GM18498 (cell line): ENCODE results near the gene TOP1.

Experiments used
- ATAC-seq: cut with Tn5 transposase; IDR thresholded peaks from one replicate; pipeline ENCODE4 v1.9.1; 2021; ENCODE audit warnings: mild to moderate bottlenecking, moderate library complexity; ENCODE audit not compliant: unreplicated experiment

The TOP1 gene

GRCh38 chr20:41141153-41141815 lies 112.7 kb downstream of the TOP1 start:
- no peak for ATAC-seq

DNA sequence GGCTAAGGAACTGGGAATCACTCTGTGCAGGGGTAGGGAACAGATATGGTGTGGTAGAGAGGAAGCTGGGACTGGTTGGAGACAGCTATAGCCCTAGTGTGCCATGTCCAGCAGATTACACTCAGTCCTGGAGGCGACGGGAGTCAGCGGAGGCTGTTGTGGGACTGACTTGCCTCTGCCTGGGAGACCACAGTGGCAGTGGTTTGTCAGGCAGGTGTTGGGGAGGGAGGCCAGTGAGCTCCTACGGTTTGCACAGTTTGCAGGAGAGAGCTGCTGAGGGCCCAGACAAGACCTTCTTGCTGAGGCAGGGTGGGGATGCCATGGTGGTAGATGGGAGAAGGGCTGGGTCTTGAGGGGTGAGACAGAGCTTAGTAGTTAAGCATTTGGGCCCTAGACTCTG lies 113.6 kb downstream of the TOP1 start:
- ATAC-seq: no peak

GRCh38 chr20:41142919-41143318 lies 114.3 kb downstream of the TOP1 start:
- peak; percentile 35 for ATAC-seq

DNA sequence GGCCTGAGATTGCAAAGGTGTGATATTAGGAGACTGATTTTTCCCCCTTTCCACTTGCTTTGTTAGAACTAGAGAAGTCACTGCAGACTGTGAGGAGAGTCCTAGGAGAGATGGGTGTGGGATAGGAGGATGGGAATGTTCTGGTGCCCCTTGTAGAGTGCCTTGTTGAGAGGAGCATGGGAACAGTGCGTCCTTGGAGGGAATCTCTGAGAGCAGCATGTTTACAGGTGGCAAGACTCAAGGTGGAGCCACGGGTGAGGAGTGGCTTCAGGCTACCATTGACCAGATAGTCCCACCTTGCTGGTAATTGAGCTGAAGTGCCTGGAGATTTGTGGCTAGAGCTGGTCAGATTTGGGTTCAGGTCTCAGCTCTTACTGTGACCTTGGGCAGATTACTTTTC lies 114.7 kb downstream of the TOP1 start:
- no peak for ATAC-seq

DNA sequence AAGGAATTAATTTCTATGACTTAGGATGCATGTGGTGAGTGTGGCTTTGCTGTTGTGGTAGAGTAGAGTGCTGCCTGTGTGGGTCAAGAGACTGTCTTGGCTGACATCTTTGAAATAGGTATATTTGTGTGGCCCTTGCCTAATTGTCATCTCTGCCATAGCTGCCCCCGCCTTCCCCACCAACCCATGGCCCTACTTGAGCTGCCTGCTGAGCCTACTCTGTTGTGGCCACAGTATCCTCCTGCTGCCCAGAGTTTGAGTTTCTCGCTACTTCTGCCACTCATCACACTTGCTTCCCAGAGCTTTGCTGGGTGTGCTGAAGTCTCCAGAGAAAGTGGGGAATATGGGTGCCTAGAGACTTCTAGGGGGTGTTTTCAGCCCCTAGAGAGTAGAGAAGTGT lies 116.7 kb downstream of the TOP1 start:
- no peak for ATAC-seq

DNA sequence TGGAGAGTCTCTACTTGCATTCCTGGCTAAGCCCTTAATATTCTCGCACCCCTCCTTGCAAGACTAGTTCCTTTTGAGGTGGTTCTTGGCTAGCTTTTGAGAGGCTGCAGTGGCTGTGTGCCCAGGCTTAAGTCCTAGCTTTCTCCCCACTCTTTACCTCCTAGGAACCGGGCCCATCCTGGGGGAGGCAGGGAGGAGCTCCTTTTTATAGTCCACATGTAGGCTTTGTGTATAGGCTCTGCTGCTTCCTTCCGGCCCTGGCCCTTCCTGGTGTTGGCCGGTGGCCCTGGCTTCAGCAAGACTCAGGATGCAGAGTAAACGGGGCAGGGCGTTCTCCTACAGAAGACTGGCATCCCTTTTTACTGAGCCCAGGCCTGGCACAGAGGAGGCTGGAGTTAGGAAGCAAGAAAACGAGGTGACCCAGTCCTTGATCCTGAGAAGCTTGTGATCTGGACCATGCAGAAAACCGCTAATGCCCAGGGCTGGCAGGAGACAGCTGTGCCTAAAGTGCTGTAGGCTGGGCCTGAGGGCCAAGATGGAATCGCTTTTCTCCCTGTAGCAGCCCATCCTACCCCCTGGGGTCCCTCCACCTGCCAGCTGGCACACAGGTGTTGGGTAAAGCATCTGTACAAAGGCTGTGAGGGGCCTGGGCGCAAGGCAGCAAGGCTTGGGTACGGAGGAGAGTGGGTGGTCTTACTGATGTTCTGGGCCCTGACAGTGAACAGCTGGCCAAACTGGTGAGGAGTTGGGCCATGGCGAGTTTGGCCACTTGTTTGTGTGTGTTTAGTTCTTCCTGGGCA lies 117.4 kb downstream of the TOP1 start:
- no peak for ATAC-seq

DNA sequence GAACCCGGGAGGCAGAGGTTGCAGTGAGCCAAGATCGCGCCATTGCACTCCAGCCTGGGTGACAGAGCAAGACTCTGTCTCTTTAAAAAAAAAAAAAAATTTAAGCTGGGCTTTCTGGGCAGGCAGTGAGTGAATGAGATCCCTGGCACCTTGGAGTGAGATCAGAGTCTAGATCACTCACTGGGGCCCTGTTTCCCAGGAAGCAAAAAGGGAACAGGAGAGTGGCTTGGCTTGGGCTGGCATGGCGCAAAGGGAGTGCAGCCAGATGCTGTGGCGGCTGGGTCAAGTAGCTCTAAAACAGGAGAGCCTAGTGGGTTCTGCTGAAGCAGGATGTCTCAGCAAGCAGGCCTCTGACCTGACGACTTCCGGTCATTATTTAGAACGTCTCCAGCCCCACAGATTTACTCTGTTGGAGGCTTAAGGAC lies 119.2 kb downstream of the TOP1 start:
- ATAC-seq: no peak

GRCh38 chr20:41148942-41149341 lies 120.3 kb downstream of the TOP1 start:
- no peak for ATAC-seq

- ATAC-seq: no peak
Observed at GRCh38 chr20:41150664-41151063, 122.0 kb downstream of the TOP1 start.

GRCh38 chr20:41151134-41151869 lies 122.7 kb downstream of the TOP1 start:
- ATAC-seq: no peak

DNA sequence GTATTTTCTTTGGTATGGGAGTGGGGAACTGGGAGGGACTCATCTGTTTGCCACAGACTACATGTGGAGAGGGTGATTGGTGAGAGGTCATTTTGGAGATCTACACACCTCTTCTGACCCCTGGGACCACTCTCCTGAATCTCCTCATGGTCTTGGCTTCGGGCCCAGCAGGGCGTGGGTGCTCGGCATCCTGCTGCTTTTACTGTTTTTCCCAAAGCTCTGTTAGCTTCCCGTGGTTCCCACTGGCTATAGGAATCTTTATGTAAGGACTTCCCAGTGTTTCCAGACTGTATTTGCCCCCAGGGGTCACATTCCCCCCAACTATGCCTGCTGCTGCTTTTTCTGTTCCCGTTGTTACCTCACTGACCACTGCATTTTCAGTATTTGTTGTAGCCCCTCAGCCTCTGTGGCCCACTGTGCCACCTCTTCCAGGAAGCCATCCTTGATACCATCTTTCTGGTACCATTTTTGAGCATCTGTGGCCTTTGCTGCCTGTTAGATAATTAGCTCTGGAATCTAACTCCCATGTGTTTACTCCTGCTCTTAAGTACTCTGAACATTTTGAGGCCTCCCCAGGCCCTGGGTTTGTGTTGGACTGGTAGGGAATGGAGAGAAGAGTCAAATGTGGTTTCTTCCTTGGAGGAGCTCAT lies 123.6 kb downstream of the TOP1 start:
- no peak for ATAC-seq

GRCh38 chr20:41154436-41155176 lies 126.0 kb downstream of the TOP1 start:
- ATAC-seq: no peak

DNA sequence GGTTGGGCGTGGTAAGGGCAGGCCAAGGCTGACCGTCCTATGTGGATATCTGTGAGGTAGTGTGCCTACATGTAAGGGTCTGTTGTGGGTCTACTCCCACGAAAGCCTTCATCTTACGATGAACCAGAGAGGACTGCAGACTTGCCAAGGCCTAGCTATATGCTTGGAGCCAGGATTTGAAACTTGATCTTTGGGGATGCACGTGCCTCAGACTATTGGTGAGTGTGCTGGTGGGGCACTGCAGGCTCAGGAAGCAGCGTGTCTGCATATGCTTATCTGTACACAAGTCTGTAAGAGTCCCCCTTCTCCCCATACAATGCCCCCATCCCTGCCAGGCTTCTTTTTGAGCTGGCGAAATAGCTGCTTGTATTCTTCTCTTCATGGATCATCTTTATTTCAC lies 126.6 kb downstream of the TOP1 start:
- no peak for ATAC-seq

DNA sequence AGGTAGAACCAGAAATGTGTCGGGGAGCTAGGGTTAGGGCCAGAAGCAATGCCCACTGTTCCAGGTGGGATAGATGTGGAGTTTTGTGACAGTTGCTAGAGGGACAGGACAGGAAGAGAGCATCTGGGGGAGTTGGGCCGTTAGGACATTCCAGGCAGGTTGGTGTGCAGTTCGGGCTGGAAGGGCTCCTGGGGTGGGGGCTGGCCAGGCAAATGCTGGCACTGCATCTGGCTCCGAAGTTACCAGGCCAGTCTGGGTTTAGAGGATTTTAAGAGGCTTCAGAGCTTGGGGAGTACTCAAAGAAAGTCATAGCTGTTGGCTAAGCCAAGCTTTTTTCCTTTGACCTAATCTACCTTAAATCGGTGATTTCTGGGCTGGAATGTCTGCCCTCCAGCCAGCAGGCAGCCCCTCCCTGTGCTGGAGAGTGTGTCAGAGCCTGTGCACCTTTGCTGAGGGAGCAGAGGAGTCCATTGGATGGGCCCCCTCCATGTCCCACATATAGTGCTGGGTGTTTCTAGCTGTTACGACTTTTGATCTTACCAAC lies 129.5 kb downstream of the TOP1 start:
- ATAC-seq: no peak

GRCh38 chr20:41159547-41159946 lies 130.9 kb downstream of the TOP1 start:
- no peak for ATAC-seq

GRCh38 chr20:41160686-41161085 lies 132.1 kb downstream of the TOP1 start:
- no peak for ATAC-seq

DNA sequence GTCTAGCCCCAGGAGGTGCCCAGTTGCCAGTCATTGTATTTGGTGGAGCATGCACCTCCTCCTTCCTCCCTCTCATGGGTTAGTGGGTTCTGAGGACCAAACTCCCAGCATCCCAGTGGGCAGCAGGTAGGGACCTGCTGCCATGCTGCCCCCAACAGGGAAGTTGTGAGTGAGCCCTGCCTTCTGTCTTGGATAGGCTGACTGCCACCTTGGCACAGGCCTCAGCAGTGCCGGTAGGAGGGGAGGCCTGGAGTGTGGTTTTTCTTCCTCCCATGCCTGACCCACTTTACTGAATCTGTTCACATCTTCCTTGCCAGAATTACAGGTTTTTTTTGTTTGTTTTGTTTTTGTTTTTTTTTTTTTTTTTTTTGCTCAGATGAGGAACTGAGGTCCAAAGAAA lies 133.3 kb downstream of the TOP1 start:
- ATAC-seq: no peak

- no peak for ATAC-seq
Observed at GRCh38 chr20:41162396-41162795, 133.8 kb downstream of the TOP1 start.

DNA sequence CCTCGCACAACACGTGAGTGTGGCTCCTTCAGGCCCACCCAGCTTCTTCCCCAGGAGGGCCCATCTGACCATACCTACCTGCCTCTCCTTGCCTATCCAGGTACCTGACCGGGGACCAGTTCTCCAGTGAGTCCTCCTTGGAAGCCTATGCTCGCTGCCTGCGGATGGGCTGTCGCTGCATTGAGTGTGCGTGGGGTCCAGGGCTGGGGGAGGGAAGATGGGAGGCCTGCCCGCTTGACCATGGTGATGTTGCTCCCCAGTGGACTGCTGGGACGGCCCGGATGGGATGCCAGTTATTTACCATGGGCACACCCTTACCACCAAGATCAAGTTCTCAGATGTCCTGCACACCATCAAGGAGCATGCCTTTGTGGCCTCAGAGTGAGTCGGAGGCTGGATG lies 135.2 kb downstream of the TOP1 start:
- ATAC-seq: no peak
